Sigmoid colon (tissue), 7 donors: ENCODE measurements around the gene CD247. TPM values are rescaled to one million over a fixed set of nuclear protein-coding genes. Genes with fewer than 3 reads are reported as not detected.

Experiments
- DNase-seq: peaks from one replicate; pipeline ENCODE4 v3.0.0-alpha.2; 2019
- H3K27ac ChIP-seq, 4 donors: fragments of 200-600 bp; sonication (generic); one replicate each; pipeline ENCODE4 v1.5.1; 2016 to 2019; ENCODE audit warnings: mild to moderate bottlenecking in 1 of 4
- H3K27me3 ChIP-seq, 3 donors: fragments of 200-600 bp; sonication (generic); one replicate each; pipeline ENCODE4 v1.5.1; 2019; ENCODE audit warnings: mild to moderate bottlenecking in 1 of 3
- H3K36me3 ChIP-seq, 4 donors: fragments of 200-600 bp; sonication (generic); one replicate each; pipeline ENCODE4 v1.5.1; 2016 to 2019
- H3K4me1 ChIP-seq, 4 donors: fragments of 200-600 bp; sonication (generic); one replicate each; pipeline ENCODE4 v1.5.1; 2017 to 2019
- H3K4me3 ChIP-seq, 4 donors: fragments of 200-600 bp; sonication (generic); one replicate each; pipeline ENCODE4 v1.5.1; 2017 to 2019; ENCODE audit warnings: mild to moderate bottlenecking in 2 of 4, moderate library complexity in 1 of 4
- H3K9me3 ChIP-seq, 4 donors: fragments of 200-600 bp in 3 of 4; sonication (generic) in 3 of 4; one replicate each; pipeline versions ENCODE4 v1.5.1 to v1.6.1; 2013 to 2019
- CTCF ChIP-seq, 4 experiments: fragments of 450-650 bp in 3 of 4; fragments of 200-600 bp in 1 of 4; IDR thresholded peaks; one replicate each; pipeline ENCODE4 v1.5.1; 2016 to 2019; ENCODE audit warnings: antibody characterized with exemption in 4 of 4, mild to moderate bottlenecking in 3 of 4, moderate library complexity in 2 of 4
- EP300 ChIP-seq, 4 donors: sonication (generic); formaldehyde crosslinking; IDR thresholded peaks; one replicate each; pipeline ENCODE4 v1.6.1; 2017; ENCODE audit warnings: antibody characterized with exemption in 4 of 4
- POLR2A ChIP-seq, 2 donors: fragments of 450-650 bp; IDR thresholded peaks; one replicate each; pipeline ENCODE4 v1.6.1; 2016; ENCODE audit warnings: antibody characterized with exemption in 2 of 2, mild to moderate bottlenecking in 2 of 2, moderate library complexity in 2 of 2
- POLR2AphosphoS5 ChIP-seq, 4 donors: sonication (generic); formaldehyde crosslinking; IDR thresholded peaks; one replicate each; pipeline ENCODE4 v1.6.1; 2017; ENCODE audit warnings: antibody characterized with exemption in 4 of 4
- WGBS, 2 donors: extraction: QIAGEN DNeasy Blood & Tissue Kit; methylation state at CpG; one replicate each; pipeline ENCODE4 v1.1.7; 2013; 5-methylcytosine and 5-hydroxymethylcytosine counted together
- intact Hi-C: fragments of 100-400 bp; cut with DNase I; formaldehyde crosslinking; loops from one replicate; pipeline ENCODE4 v1.15.1; 2023
- polyA plus RNA-seq, 3 donors: library from polyadenylated mRNA; stranded (reverse); fragments of 200-250 nt; gene quantifications; one replicate each; pipeline ENCODE4 v1.2.3, GENCODE V29; 2013
- total RNA-seq, 4 donors: library from RNA; depleted of rRNA; stranded (reverse); fragments of >200 nt; gene quantifications; one replicate each; pipeline ENCODE4 v1.1.0, GENCODE V29; 2016
- donor health status: healthy with polysubstance abuse.
- donor health status: Bipolar disorder and iron deficiency.
- donor health status: healthy.

CD247 gene
- total and polyA plus RNA-seq, 7 donors: 0.36 to 20.3 (median 1.4) TPM; not detected in 3

- Histone ChIP-seq H3K4me3 (no peak overlapping the region), H3K27me3 (no peaks in the 10 kb centered on the region), H3K9me3 (no peaks in the 10 kb centered on the region), H3K4me1 (no peaks in the 10 kb centered on the region), H3K27ac (no peak overlapping the region), H3K36me3 (no peaks in the 10 kb centered on the region)
- DNase-seq: no peak
- TF ChIP-seq POLR2AphosphoS5 (IDR thresholded peaks at IDR 0.05): no peak
- TF ChIP-seq POLR2A (IDR thresholded peaks at IDR 0.05): no peak
- TF ChIP-seq CTCF (IDR thresholded peaks at IDR 0.05): no peak
- no peak for TF ChIP-seq EP300 (IDR thresholded peaks at IDR 0.05)
- 14 to 23% methylated on average over 10 of the region's 10 CpGs for WGBS, 2 donors
- intact Hi-C loops: no loop called here
Measured at GRCh38 chr1:167447521-167448136, 70.7 kb downstream of the CD247 start.

GRCh38 chr1:167446966-167447365 is 71.4 kb downstream of the CD247 start:
- no peaks in the 10 kb centered on the region for H3K27me3 ChIP-seq
- no peak overlapping the region for H3K4me3 ChIP-seq
- intact Hi-C loops: no loop called here
- no peaks in the 10 kb centered on the region for H3K36me3 ChIP-seq
- no peak overlapping the region for H3K27ac ChIP-seq
- DNase-seq: peak; percentile 3
- H3K4me1 ChIP-seq: no peaks in the 10 kb centered on the region
- 66 to 77% methylated on average over 3 of the region's 3 CpGs for WGBS, 2 donors
- H3K9me3 ChIP-seq: no peaks in the 10 kb centered on the region
- TF ChIP-seq POLR2AphosphoS5 (IDR thresholded peaks at IDR 0.05) (no peak), POLR2A (IDR thresholded peaks at IDR 0.05) (no peak), CTCF (IDR thresholded peaks at IDR 0.05) (no peak), EP300 (IDR thresholded peaks at IDR 0.05) (no peak)

GRCh38 chr1:167443757-167444156 is 74.6 kb downstream of the CD247 start:
- DNase-seq: no peak
- Histone ChIP-seq H3K4me3 (no peak overlapping the region), H3K9me3 (no peaks in the 10 kb centered on the region), H3K36me3 (no peaks in the 10 kb centered on the region), H3K4me1 (peaks cover 0 to 11% (median 9%) of the 10 kb centered on the region in 4 donors), H3K27ac (no peak overlapping the region), H3K27me3 (peaks cover 0 to 12% (median 3%) of the 10 kb centered on the region in 3 donors)
- WGBS, 2 donors: 93 to 96% methylated on average over 5 of the region's 5 CpGs
- TF ChIP-seq CTCF (IDR thresholded peaks at IDR 0.05) (no peak), EP300 (IDR thresholded peaks at IDR 0.05) (no peak), POLR2AphosphoS5 (IDR thresholded peaks at IDR 0.05) (no peak), POLR2A (IDR thresholded peaks at IDR 0.05) (no peak)
- intact Hi-C loops: loop anchor here (5.0 kb wide), 2 partner anchors 89 to 221 kb away; partner anchors contain the start of gene POU2F1

- no peak overlapping the region for H3K27ac ChIP-seq
- TF ChIP-seq POLR2AphosphoS5 (IDR thresholded peaks at IDR 0.05) (no peak), EP300 (IDR thresholded peaks at IDR 0.05) (no peak), POLR2A (IDR thresholded peaks at IDR 0.05) (no peak), CTCF (IDR thresholded peaks at IDR 0.05) (no peak)
- intact Hi-C loops: loop anchor here (1.0 to 5.0 kb wide), 4 partner anchors 89 to 377 kb away; partner anchors contain the start of gene POU2F1
- H3K27me3 ChIP-seq: peaks cover 0 to 19% (median 3%) of the 10 kb centered on the region in 3 donors
- no peaks in the 10 kb centered on the region for H3K9me3 ChIP-seq
- no peak overlapping the region for H3K4me3 ChIP-seq
- no peaks in the 10 kb centered on the region for H3K36me3 ChIP-seq
- 91 to 92% methylated on average over 9 of the region's 9 CpGs for WGBS, 2 donors
- peaks cover 0 to 12% (median 9%) of the 10 kb centered on the region in 4 donors for H3K4me1 ChIP-seq
- DNase-seq: no peak
Measured at GRCh38 chr1:167442854-167443565, 75.3 kb downstream of the CD247 start.
